Activated T-helper 2 cell treated with anti-CD3 and anti-CD28 coated beads, Interferon-gamma antibody, Interleukin-2, Interleukin-4, amounts not matched to agents 10 μg/mL and 5 μg/mL and 100 μg/mL, durations not matched to agents 14 hours and 24 hours and 36 hours (primary cell): ENCODE results near the gene ADGRG1. TPM values are rescaled to one million over a fixed set of nuclear protein-coding genes. Genes with fewer than 3 reads are reported as not detected.
"Not testable (repeated sequence)": the region's sequence is repeated elsewhere in the genome, so short reads cannot be mapped to it uniquely, and the experiment has no call there.

ENCODE experiments used
- DNase-seq: peaks from one replicate; pipeline ENCODE4 v3.0.0; 2021; ENCODE audit warnings: low spot score
- H3K27ac Mint-ChIP-seq: one replicate; pipeline ENCODE4 v1.8.0; 2021; ENCODE audit warnings: mixed read lengths
- H3K27me3 Mint-ChIP-seq: one replicate; pipeline ENCODE4 v1.8.0; 2021; ENCODE audit warnings: low read depth, mixed read lengths
- H3K36me3 Mint-ChIP-seq: one replicate; pipeline ENCODE4 v1.8.0; 2021; ENCODE audit warnings: low read depth, mixed read lengths
- H3K4me1 Mint-ChIP-seq: one replicate; pipeline ENCODE4 v1.8.0; 2021; ENCODE audit warnings: low read depth, mixed read lengths
- H3K4me3 Mint-ChIP-seq: one replicate; pipeline ENCODE4 v1.8.0; 2021; ENCODE audit warnings: low read depth, mild to moderate bottlenecking, moderate library complexity, mixed read lengths
- H3K9me3 Mint-ChIP-seq: one replicate; pipeline ENCODE4 v1.8.0; 2021; ENCODE audit warnings: mixed read lengths
- intact Hi-C: fragments of 100-400 bp; cut with micrococcal nuclease; formaldehyde crosslinking; loops from one replicate; pipeline ENCODE4 v1.15.1; 2023
- total RNA-seq: library from RNA; stranded (reverse); gene quantifications from 2 replicates; pipeline ENCODE4 v1.2.3, GENCODE V29; 2022

ADGRG1 gene
- total RNA-seq, 1 donor from 2014 or later: 1.8 TPM

DNA sequence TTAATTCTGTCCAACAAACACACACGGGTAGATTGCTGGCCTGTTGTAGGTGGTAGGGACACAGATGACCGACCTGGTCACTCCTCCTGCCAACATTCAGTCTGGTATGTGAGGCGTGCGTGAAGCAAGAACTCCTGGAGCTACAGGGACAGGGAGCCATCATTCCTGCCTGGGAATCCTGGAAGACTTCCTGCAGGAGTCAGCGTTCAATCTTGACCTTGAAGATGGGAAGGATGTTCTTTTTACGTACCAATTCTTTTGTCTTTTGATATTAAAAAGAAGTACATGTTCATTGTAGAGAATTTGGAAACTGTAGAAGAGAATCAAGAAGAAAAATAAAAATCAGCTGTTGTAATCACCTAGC, 36.2 kb downstream of the ADGRG1 start:
- Mint-ChIP-seq H3K27me3 (peaks cover 2% of the 10 kb centered on the region), H3K4me3 (no peak overlapping the region), H3K9me3 (no peaks in the 10 kb centered on the region), H3K4me1 (no peaks in the 10 kb centered on the region), H3K36me3 (no peaks in the 10 kb centered on the region), H3K27ac (no peak overlapping the region)
- DNase-seq: no peak
- intact Hi-C loops: no loop called here

DNA sequence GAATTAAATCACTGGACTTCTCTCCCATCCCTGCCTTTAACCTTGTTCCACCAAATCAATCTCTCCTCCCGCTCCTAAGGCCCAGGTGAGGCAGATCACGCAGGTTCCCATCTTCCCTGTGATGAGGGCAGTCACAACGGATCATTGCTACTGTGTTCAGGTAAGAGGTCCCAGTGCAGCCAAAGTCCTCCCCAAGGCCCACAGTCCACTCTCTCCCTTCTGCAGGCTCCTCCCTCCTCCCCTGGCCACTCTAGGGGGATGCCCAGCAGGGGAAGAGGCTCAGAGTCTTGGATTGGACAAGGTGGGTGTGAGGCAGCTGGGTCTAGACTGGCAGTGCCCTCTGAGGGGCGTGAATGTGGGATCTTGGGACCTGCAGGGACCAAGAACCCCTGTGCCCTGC, 37.1 kb downstream of the ADGRG1 start:
- Mint-ChIP-seq H3K9me3 (no peaks in the 10 kb centered on the region), H3K4me3 (no peak overlapping the region)

GRCh38 chr16:57666353-57667047, 38.1 kb downstream of the ADGRG1 start:
- DNase-seq: no peak
- no peaks in the 10 kb centered on the region for H3K36me3 Mint-ChIP-seq
- intact Hi-C loops: no loop called here
- no peak overlapping the region for H3K27ac Mint-ChIP-seq
- no peaks in the 10 kb centered on the region for H3K9me3 Mint-ChIP-seq
- no peak overlapping the region for H3K4me3 Mint-ChIP-seq
- H3K4me1 Mint-ChIP-seq: no peaks in the 10 kb centered on the region
- H3K27me3 Mint-ChIP-seq: peaks cover 8% of the 10 kb centered on the region

More for the DNA sequence above, 37.1 kb downstream of the ADGRG1 start:
- Mint-ChIP-seq H3K4me1 (no peaks in the 10 kb centered on the region), H3K27me3 (peaks cover 5% of the 10 kb centered on the region), H3K27ac (no peak overlapping the region), H3K36me3 (no peaks in the 10 kb centered on the region)
- DNase-seq: no peak
- intact Hi-C loops: no loop called here

GRCh38 chr16:57667048-57667525, 38.7 kb downstream of the ADGRG1 start:
- H3K9me3 Mint-ChIP-seq: no peaks in the 10 kb centered on the region
- H3K27ac Mint-ChIP-seq: no peak overlapping the region
- no peaks in the 10 kb centered on the region for H3K4me1 Mint-ChIP-seq
- DNase-seq: no peak
- H3K36me3 Mint-ChIP-seq: no peaks in the 10 kb centered on the region
- intact Hi-C loops: no loop called here
- H3K27me3 Mint-ChIP-seq: peaks cover 8% of the 10 kb centered on the region
- no peak overlapping the region for H3K4me3 Mint-ChIP-seq

GRCh38 chr16:57667526-57668262, 39.3 kb downstream of the ADGRG1 start:
- Mint-ChIP-seq H3K27me3 (peaks cover 8% of the 10 kb centered on the region), H3K27ac (no peak overlapping the region), H3K9me3 (no peaks in the 10 kb centered on the region), H3K36me3 (no peaks in the 10 kb centered on the region), H3K4me1 (no peaks in the 10 kb centered on the region), H3K4me3 (no peak overlapping the region)
- intact Hi-C loops: no loop called here
- DNase-seq: no peak

DNA sequence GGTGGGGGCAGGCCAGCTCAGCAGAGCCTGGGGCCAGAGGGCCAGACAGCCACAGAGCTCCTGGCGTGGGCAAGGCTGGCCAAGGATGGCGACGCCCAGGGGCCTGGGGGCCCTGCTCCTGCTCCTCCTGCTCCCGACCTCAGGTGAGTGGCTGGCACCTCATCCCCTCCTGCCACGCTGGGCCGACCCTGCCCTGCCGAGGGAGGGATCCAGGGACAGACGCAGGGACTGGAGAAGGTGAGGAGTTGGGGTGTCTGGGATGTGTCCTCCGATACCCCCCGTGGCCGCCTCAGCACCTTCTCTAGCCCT, 39.8 kb downstream of the ADGRG1 start, which contains the start of gene ADGRG3:
Gene ADGRG3, plus strand, starts transcription at position 44 of the 309 bp plus-strand sequence. Its CDS starts 42 bp downstream, at position 86.
- Mint-ChIP-seq H3K27ac (no peak within 1 kb of the TSS), H3K9me3 (no peaks in the 10 kb centered on the region), H3K4me3 (no peak within 1 kb of the TSS), H3K36me3 (no peaks in the 10 kb centered on the region), H3K4me1 (no peaks in the 10 kb centered on the region), H3K27me3 (peaks cover 8% of the 10 kb centered on the region)
- no peak for DNase-seq
- intact Hi-C loops: no loop called here

DNA sequence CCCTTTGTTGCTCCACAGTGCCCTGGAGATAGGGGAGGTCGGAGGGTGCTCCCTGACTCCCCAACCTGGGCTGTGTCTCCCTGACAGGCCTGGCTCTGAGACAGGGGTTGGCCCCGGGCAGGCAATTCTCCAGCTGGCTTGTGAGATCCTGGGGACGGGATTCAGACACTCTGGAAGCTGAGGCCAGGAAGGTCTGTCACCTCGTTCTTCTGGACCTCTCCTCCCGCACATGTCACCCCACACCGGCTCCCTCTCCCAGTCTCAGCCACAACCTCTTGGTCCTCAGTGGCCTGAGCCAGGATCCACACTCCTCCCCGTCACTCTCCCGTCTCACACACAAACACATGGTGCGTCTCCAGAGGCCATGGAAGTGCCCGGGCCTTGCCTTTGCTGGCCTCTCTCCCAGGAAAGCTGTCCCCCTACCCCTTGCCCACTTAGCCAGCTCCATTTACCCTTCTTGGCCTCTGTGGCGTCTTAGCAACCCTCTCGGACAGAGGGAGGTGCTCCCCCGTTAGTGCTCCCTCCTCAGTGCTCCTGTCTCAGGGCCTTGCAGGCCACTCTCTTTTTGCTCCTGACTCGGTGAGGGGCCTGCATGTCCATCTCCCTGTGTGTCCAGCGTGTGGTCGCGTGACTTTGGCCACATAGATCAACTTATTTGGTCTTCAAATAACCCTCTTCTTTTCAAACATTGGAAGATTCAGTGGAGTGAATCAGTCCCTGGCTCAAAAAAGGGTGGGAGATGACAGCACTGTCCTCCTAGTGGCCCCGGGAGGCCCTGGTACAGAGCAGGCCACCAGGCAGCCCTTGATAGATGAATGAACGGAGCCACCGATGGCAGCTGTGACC, 40.4 kb downstream of the ADGRG1 start:
- H3K27ac Mint-ChIP-seq: no peak overlapping the region
- no peaks in the 10 kb centered on the region for H3K9me3 Mint-ChIP-seq
- H3K4me3 Mint-ChIP-seq: no peak overlapping the region
- intact Hi-C loops: no loop called here
- DNase-seq: no peak
- H3K4me1 Mint-ChIP-seq: no peaks in the 10 kb centered on the region
- H3K27me3 Mint-ChIP-seq: peaks cover 13% of the 10 kb centered on the region
- H3K36me3 Mint-ChIP-seq: no peaks in the 10 kb centered on the region

DNA sequence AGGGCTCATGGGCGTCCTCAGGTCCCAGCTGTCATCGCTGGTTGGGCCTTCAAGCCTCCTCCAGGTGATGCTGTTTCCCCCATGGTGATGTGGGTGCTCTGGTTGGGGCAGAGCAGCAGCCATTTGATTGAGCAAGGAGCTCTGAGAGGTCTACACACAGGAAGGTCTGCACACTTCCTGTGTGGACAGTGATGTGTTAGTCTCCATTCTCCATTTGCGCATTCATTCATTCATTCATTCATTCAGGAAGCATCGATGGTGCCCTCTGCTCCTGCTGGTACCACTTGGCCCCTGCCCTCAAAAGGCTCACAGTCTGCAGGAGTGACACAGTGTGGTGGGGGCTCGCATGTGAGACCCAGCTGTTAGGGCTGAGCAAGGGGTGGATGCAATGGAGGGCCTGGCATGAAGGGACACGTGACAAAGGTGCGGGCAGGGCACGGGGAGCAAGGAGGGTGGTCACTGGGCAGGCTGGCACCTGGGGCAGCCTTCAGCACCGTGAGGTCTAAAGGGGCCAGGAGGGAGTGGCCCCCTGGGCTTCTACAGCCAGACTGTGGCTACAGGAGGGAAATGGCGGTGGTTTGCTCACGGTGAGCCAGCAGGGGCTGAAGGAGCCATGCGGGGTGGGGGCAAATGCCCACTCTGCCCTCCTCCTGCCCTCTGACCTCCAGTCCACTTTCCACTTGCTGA, 41.2 kb downstream of the ADGRG1 start:
- no peak overlapping the region for H3K27ac Mint-ChIP-seq
- H3K9me3 Mint-ChIP-seq: no peaks in the 10 kb centered on the region
- no peak for DNase-seq
- peaks cover 15% of the 10 kb centered on the region for H3K27me3 Mint-ChIP-seq
- H3K4me3 Mint-ChIP-seq: no peak overlapping the region
- no peaks in the 10 kb centered on the region for H3K36me3 Mint-ChIP-seq
- intact Hi-C loops: no loop called here
- H3K4me1 Mint-ChIP-seq: no peaks in the 10 kb centered on the region

GRCh38 chr16:57670196-57670595, 41.8 kb downstream of the ADGRG1 start:
- no peak overlapping the region for H3K27ac Mint-ChIP-seq
- no peaks in the 10 kb centered on the region for H3K36me3 Mint-ChIP-seq
- no peak for DNase-seq
- no peak overlapping the region for H3K4me3 Mint-ChIP-seq
- peaks cover 15% of the 10 kb centered on the region for H3K27me3 Mint-ChIP-seq
- intact Hi-C loops: no loop called here
- H3K4me1 Mint-ChIP-seq: no peaks in the 10 kb centered on the region
- no peaks in the 10 kb centered on the region for H3K9me3 Mint-ChIP-seq

DNA sequence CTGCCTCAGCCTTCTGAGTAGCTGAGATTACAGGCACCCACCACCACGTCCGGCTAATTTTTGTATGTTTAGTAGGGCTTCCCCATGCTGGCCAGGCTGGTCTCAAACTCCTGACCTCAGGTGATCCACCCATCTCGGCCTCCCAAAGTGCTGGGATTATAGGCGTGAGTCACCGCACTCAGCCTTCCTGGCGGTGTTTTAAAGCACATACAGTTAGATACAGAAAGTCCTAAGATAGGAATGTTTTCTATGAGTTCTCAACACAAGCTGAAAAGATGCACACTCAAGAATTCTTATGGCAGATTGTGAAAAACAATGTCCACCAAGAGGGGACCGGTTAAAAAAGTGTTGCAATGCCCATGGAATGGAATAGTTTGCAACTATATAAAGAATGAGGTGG, 43.0 kb downstream of the ADGRG1 start:
- H3K36me3 Mint-ChIP-seq, intact Hi-C loops, H3K27ac Mint-ChIP-seq, DNase-seq, H3K4me1 Mint-ChIP-seq, H3K9me3 Mint-ChIP-seq, H3K4me3 Mint-ChIP-seq: not testable (repeated sequence)
- peaks cover 18% of the 10 kb centered on the region for H3K27me3 Mint-ChIP-seq

GRCh38 chr16:57672416-57672815, 44.0 kb downstream of the ADGRG1 start:
- Mint-ChIP-seq H3K4me1 (no peaks in the 10 kb centered on the region), H3K36me3 (no peaks in the 10 kb centered on the region), H3K27ac (no peak overlapping the region), H3K9me3 (no peaks in the 10 kb centered on the region), H3K4me3 (no peak overlapping the region), H3K27me3 (peaks cover 18% of the 10 kb centered on the region)
- intact Hi-C loops: no loop called here
- no peak for DNase-seq

GRCh38 chr16:57672824-57673223, 44.4 kb downstream of the ADGRG1 start:
- H3K9me3 Mint-ChIP-seq: no peaks in the 10 kb centered on the region
- H3K4me1 Mint-ChIP-seq: no peaks in the 10 kb centered on the region
- H3K27ac Mint-ChIP-seq: no peak overlapping the region
- intact Hi-C loops: no loop called here
- peaks cover 20% of the 10 kb centered on the region for H3K27me3 Mint-ChIP-seq
- no peak overlapping the region for H3K4me3 Mint-ChIP-seq
- H3K36me3 Mint-ChIP-seq: no peaks in the 10 kb centered on the region
- DNase-seq: no peak
